ENCODE measurements around the gene RHEX.
"Not testable (repeated sequence)": the region's sequence is repeated elsewhere in the genome, so short reads cannot be mapped to it uniquely, and the experiment has no call there.

RHEX gene

GRCh38 chr1:206049919-206050600 is 2.9 kb upstream of the RHEX start:
- no peak for DNase-seq (ENCODE audit: low read depth)
- TF ChIP-seq, protein P1, sequence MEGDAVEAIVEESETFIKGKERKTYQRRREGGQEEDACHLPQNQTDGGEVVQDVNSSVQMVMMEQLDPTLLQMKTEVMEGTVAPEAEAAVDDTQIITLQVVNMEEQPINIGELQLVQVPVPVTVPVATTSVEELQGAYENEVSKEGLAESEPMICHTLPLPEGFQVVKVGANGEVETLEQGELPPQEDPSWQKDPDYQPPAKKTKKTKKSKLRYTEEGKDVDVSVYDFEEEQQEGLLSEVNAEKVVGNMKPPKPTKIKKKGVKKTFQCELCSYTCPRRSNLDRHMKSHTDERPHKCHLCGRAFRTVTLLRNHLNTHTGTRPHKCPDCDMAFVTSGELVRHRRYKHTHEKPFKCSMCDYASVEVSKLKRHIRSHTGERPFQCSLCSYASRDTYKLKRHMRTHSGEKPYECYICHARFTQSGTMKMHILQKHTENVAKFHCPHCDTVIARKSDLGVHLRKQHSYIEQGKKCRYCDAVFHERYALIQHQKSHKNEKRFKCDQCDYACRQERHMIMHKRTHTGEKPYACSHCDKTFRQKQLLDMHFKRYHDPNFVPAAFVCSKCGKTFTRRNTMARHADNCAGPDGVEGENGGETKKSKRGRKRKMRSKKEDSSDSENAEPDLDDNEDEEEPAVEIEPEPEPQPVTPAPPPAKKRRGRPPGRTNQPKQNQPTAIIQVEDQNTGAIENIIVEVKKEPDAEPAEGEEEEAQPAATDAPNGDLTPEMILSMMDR (conservative IDR thresholded peaks at IDR 0.05; ENCODE audit: control insufficient read depth, insufficient read depth, low read depth, low read length), result no peak
- H3K4me3 ChIP-seq (ENCODE audit: control insufficient read depth, low read depth, low read length), result no peak overlapping the region

GRCh38 chr1:206050655-206051235 is 2.2 kb upstream of the RHEX start:
- TF ChIP-seq, protein P1 (conservative IDR thresholded peaks at IDR 0.05; ENCODE audit: control insufficient read depth, insufficient read depth, low read depth, low read length), result no peak
- no peak overlapping the region for H3K4me3 ChIP-seq (ENCODE audit: control insufficient read depth, low read depth, low read length)
- no peak for DNase-seq (ENCODE audit: low read depth)

GRCh38 chr1:206052231-206052865 is 625 bp upstream of the RHEX start:
- H3K4me3 ChIP-seq (ENCODE audit: control insufficient read depth, low read depth, low read length); DNase-seq (ENCODE audit: low read depth): not testable (repeated sequence)

DNA sequence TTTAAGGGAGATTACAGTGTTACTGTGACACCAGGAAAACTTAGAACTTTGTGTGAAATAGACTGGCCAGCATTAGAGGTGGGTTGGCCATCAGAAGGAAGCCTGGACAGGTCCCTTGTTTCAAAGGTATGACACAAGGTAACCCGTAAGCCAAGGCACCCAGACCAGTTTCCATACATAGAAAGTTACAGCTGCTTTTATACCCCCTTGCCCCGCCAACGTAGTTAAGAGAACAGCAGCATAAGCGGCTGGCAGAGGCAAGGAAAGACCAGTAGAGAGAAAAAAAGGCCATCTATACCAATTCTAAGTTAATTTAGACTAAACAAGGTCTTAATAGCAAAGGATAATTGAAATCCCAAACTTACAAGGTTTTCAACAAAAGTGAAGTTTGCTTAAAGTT is 643 bp downstream of the RHEX start:
- DNase-seq (ENCODE audit: low read depth), result not testable (repeated sequence)

GRCh38 chr1:206055069-206055625 is 2.2 kb downstream of the RHEX start:
- DNase-seq (ENCODE audit: low read depth); H3K4me3 ChIP-seq (ENCODE audit: control insufficient read depth, low read depth, low read length): not testable (repeated sequence)

More for the DNA sequence above, 643 bp downstream of the RHEX start:
- not testable (repeated sequence) for H3K4me3 ChIP-seq (ENCODE audit: control insufficient read depth, low read depth, low read length)

DNA sequence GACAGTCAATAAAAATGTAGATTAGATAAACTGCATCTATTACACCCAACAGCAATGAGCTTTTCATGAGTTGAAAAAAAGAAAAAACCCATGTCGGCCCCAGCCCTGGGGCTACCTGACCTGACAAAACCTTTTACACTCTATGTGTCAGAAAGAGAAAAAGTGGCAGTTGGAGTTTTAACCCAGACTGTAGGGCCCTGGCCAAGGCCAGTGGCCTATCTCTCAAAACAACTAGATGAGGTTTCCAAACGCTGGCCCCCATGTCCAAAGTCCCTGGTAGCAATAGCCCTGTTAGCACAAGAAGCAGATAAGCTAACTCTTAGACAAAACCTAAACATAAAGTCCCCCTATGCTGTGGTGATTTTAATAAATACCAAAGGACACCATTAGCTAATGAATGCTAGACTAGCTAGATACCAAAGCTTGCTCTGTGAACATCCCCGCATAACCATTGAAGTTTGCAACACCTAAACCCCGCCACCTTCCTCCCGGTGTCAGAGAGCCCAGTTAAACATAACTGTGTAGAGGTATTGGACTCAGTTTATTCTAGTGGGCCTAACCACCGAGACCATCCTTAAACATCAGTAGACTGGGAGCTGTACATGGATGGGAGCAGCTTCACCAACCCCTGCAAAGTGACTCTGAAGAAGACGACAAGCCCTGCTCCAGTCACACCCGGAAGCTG is 2.8 kb downstream of the RHEX start:
- not testable (repeated sequence) for H3K4me3 ChIP-seq (ENCODE audit: control insufficient read depth, low read depth, low read length); DNase-seq (ENCODE audit: low read depth)

GRCh38 chr1:206058289-206058926 is 5.4 kb downstream of the RHEX start:
- not testable (repeated sequence) for H3K4me3 ChIP-seq (ENCODE audit: control insufficient read depth, low read depth, low read length); DNase-seq (ENCODE audit: low read depth)

DNA sequence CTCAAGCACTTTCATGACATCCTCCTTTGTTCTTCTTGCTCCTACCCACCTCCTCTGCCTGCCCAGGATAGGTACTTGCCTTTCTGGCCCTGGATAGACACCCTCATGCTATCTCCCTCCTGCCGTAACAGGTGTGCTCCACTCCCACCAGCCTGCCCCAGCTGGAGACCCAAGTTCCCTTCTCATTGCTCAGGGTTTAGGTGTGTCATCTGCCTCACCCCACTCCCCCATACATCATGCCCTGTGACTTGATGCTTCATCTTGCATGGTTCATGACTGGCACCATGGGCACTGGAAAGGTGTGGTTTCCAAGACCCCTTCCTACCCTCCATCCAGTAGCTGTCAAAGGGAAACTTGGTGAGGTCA is 5.9 kb downstream of the RHEX start:
- DNase-seq (ENCODE audit: low read depth), result no peak
- no peak overlapping the region for H3K4me3 ChIP-seq (ENCODE audit: control insufficient read depth, low read depth, low read length)
- TF ChIP-seq, protein P1 (conservative IDR thresholded peaks at IDR 0.05; ENCODE audit: control insufficient read depth, insufficient read depth, low read depth, low read length), result no peak

DNA sequence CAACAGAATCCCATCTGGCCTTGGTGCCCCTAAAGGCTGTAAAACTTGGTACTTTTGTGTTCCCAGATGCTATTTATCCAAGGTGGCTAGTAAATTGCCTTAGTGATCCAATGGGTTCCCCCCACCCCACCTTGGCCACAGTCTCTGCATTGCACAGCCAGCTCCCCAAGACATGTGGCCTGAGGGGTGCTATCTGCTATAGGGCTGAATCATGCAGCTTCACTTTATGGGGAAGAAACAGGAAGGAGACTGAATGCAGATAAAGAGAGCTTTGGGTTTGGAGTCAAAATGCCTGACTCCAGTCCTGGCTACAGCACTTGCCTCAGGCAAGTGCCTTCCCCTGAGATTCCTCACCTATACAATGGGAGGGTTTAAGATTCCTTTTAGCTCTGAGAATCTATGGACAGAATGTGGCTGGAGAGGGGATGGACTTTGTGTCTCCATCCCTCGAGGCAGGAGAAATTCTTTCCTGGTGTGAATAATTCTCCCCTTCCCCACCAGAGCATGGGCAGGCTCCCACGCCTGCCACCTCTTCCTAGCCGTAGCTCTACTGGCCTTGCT is 6.5 kb downstream of the RHEX start:
- DNase-seq (ENCODE audit: low read depth), result no peak
- TF ChIP-seq, protein P1 (conservative IDR thresholded peaks at IDR 0.05; ENCODE audit: control insufficient read depth, insufficient read depth, low read depth, low read length), result no peak
- no peak overlapping the region for H3K4me3 ChIP-seq (ENCODE audit: control insufficient read depth, low read depth, low read length)

Data from fibroblast of mammary gland (primary cell).